GM18858 (cell line): ENCODE data around the gene HNRNPA1.
"Not testable (repeated sequence)": the region's sequence is repeated elsewhere in the genome, so short reads cannot be mapped to it uniquely, and the experiment has no call there.

Experiments
- ATAC-seq: cut with Tn5 transposase; IDR thresholded peaks from one replicate; pipeline ENCODE4 v1.9.1; 2021; ENCODE audit not compliant: unreplicated experiment

HNRNPA1 gene

DNA sequence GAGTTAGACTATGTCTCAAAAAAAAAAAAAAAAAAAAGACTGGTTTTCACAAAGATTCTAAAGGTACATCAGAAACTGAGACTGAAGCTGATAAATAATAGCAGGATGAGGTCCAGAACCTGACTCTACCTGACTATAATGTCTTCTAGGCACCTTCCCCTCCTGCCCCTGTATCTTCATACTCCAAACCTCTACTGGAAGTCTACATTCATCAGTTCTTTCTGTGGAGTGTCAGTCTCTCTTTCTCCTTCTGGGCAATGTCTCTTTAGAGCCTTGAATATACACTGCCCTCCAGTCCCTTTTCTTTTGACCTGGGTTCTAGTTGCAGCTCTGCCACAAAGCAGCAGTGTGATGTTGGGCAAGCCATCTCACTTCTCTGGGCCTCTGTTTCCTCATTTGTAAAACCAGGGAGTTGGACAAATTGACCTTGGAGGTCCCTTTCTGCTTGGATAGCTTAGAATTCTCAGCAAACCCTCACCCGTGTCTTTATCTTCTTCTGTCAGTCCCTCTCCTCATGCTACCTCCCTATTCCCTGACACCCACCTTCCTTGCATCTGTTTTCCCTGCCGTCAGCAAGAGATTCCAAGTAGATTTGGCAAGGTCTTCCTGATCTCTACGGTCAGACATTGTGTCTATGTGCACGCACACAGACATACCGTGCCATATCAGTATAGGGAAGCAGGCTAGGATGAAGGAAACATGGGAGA, 16.0 kb downstream of the HNRNPA1 start:
- ATAC-seq = no peak

DNA sequence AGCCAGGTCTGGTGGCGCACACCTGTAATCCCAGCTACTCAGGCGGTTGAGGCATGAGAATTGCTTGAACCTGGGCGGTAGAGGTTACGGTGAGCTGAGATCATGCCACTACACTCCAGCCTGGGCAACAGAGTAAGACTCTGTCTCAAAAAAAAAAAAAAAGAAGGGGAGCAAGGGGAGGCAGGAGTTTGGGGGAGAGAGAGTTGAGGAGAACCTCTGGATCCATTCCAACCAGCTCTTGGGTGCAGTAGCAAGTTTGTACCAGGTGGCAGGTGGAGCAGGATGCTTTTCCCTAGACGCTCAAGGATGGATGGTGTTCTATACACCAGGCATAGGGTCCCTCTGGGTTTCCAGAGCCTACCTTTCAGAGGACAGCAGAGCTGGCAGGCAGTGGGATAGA, 18.4 kb downstream of the HNRNPA1 start:
- ATAC-seq = no peak

- ATAC-seq = no peak
These were observed 19.1 kb downstream of the HNRNPA1 start for GRCh38 chr12:54299515-54300224.

DNA sequence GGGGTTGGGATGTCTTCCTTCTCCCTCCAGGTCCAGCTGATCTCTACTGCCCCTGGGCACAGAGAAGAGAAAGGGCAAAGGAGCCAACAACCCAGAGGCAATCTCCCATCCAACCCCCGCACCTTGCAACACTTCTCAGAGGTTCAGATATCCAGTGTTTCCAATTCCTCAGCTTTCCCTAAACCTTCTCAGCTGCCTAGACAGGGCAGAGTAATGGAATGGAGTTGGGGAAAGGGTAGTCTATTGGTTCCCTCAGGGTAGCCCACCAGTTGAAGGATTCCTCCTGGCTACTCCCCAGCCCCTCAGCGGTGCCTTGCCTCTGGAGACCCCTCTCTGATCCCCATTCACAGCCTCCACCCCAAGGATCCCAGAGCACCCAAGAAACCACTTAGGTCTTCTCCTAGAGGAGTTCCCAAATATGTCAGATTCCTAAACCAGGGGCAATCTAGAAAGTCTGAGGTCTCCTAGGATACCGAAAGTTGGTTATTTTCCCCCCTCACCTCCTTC, 19.8 kb downstream of the HNRNPA1 start:
- no peak for ATAC-seq

GRCh38 chr12:54300732-54301427, 20.4 kb downstream of the HNRNPA1 start, which contains the start of gene NFE2:
NFE2 (minus strand) TSS chr12:54301015; CDS start chr12:54295248, 5,767 bp downstream.
- ATAC-seq = no peak

DNA sequence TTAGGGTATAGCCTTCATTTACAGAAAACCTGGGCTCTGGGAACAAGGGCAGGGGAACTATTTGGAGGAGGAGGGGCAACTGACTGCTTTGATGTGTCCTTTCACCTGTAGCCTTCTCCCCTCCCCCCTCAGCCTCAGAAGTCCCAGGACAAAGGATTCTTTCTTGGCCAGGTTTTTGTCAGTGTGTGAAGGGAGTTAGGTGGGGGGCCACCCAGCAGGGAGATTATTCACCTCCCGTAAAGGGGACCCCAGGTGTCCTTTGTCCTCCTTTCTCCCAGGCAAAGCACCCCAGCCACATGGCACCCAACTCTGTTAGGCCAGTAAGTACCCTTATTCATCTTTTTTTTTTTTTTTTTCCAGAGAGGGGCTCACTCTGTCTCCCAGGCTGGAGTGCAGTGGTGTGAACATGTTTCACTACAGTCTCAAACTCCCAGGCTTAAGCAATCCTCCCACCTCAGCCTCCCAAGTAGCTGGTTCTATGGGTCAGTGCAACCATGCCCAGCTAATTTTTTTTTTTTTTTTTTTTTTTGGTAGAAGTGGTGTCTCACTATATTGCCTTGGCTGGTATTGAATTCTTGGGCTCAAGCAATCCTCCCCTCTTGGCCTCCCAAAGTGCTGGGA, 21.0 kb downstream of the HNRNPA1 start:
- ATAC-seq = no peak

- ATAC-seq = no peak
These were observed 23.1 kb downstream of the HNRNPA1 start for GRCh38 chr12:54303640-54304039.

DNA sequence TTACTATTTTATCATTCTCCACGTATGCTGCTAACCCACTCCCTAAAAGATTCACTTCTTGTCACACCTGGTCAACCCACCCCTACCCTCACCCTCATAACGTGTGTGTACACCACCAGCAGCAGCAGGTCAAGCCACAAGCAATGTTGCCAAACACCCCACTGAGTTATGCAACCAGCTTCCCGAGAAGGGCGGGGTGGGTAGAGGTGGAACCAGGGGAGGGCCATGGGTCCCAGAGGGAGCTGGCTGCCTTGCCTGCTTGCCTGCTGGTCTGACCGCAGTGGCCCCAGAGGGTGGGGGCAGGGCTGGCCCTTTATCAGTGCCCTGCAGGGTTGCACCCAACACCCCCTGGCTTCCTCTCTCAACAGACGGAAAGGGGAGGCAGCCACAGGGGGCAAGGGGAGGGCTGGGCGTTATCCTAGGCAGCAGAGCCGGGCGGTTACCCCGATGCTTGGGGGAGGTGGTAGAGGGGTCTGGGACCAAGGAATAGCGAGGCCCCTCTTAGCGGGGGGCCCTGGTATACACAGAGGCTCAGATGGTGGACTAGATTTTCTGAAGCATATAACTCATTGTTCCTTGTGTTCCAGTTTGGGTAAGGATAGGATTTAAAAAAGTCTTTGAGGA, 23.8 kb downstream of the HNRNPA1 start:
- no peak for ATAC-seq

DNA sequence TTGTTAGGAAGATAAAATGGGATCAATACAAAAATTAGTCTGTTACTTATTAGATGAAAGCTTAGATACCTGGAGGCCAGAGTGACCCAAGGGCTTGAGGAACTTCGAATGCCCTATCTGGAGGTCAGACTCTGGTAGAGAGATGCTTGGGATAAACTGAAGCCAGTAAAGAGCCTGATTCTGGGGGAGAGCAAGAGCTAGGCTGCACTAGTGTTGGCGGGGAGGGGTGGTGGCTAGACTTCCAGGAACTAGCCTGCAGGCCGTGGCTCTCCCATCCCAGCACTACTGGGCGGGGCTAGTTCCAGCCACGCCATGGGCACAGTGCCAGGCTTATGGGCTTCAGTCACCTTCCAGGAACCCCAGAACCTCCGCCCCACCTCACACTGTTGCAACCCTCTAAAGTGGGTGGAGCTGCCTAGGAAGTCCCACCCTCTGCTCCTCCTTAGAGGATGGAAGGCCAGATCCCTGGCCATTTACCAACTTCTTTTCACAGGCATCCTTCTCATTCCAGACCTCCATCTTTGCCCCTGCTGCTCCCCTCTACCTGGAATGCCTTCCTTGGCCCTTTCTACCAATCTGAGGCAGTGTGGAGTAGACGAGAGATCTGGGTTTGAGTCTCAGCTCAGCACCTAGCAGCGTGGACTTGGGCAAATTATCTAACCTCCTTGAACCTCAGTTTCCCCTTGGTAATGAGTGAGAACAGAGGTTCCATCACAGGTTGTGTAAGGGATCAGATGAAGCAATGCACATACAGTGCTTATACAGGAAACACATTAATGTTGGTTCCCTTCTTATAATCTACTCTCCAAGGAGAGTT, 26.6 kb downstream of the HNRNPA1 start:
- no peak for ATAC-seq

GRCh38 chr12:54311051-54311450, 30.5 kb downstream of the HNRNPA1 start:
- ATAC-seq = no peak

GRCh38 chr12:54312309-54312708, 31.8 kb downstream of the HNRNPA1 start:
- ATAC-seq = not testable (repeated sequence)

GRCh38 chr12:54321363-54321762, 40.8 kb downstream of the HNRNPA1 start:
- ATAC-seq = no peak

GRCh38 chr12:54324617-54325441, 44.3 kb downstream of the HNRNPA1 start, which contains the start of gene COPZ1:
COPZ1 (plus strand) TSS chr12:54325131; CDS start chr12:54325164, 33 bp downstream.
- ATAC-seq = peak; percentile 97

- ATAC-seq = not testable (repeated sequence)
These were observed 45.0 kb downstream of the HNRNPA1 start for GRCh38 chr12:54325442-54326109.

DNA sequence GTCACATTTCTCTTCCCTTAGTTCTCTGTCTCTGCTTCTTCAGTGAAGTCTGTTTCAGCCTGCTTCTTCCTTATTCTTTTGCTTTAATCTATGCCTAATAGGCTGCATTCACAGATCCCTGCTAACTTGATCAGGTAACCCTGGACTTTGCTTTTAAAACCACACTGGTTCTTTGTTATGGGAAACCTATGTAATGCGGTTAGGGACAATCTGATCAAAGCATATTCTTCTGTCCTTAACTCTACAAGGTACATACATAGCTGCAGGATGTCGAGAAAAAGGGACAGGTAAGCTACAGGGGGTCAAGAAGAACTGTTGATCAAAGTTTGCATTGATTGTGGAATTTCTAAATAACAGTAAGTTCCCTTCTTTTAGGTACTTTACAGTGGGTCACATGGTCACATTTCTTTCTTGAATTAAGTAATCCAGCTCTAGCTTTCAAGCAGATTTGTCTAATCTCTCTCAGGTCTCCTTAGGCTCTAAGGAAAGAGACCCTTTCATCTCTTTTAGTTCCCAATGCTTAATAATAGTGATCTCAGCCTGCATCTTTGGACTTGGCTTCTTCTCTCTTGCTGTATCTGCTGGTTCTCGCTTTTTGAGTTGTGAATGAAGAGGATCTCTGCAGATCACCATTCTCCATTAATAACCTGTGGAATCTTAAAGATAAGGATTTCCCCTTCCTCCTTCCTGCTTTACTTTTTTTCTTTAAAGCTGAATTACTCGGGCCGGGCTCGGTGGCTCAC, 48.2 kb downstream of the HNRNPA1 start:
- no peak for ATAC-seq

- no peak for ATAC-seq
These were observed 49.2 kb downstream of the HNRNPA1 start for GRCh38 chr12:54329759-54330158.

GRCh38 chr12:54330442-54330841, 49.9 kb downstream of the HNRNPA1 start:
- no peak for ATAC-seq

DNA sequence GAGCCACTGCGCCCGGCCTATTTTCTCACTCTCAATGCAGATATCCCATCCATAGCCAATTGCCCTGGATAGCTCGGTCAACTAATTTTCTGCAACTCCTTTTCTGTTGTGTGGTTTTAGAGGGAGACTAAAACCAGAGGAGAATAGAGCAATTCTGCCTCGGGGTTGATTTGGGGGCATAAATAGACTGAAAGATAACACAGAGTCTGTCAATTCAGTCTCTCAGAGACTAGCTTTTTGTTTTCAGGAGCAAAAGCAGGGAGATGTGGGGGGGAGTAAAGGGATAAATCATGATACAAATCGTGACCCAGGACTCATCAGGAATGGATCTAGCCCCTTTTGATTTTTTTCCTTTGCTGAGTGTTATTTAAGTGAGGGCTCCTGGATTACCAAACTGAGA, 50.9 kb downstream of the HNRNPA1 start:
- no peak for ATAC-seq
